Activated CD4-positive, alpha-beta T cell treated with anti-CD3 and anti-CD28 coated beads, Interleukin-2, amount 10 ng/mL, durations not matched to agents 24 days and 14 days (primary cell): Measurements from ENCODE around the gene TMED7. TPM values are rescaled to one million over a fixed set of nuclear protein-coding genes. Genes with fewer than 3 reads are reported as not detected.
"Not testable (repeated sequence)": the region's sequence is repeated elsewhere in the genome, so short reads cannot be mapped to it uniquely, and the experiment has no call there.

ENCODE experiments used
- DNase-seq: peaks from one replicate; pipeline ENCODE4 v3.0.0; 2022
- H3K27ac Mint-ChIP-seq: one replicate; pipeline ENCODE4 v1.8.0; 2022; ENCODE audit warnings: mild to moderate bottlenecking, mixed read lengths
- H3K27me3 Mint-ChIP-seq: one replicate; pipeline ENCODE4 v1.8.0; 2022; ENCODE audit warnings: mixed read lengths
- H3K36me3 Mint-ChIP-seq: one replicate; pipeline ENCODE4 v1.8.0; 2022; ENCODE audit warnings: low read depth, mild to moderate bottlenecking, mixed read lengths
- H3K4me1 Mint-ChIP-seq: one replicate; pipeline ENCODE4 v1.8.0; 2021; ENCODE audit warnings: mixed read lengths
- H3K4me3 Mint-ChIP-seq: one replicate; pipeline ENCODE4 v1.8.0; 2022; ENCODE audit warnings: mild to moderate bottlenecking, moderate library complexity, mixed read lengths
- H3K9me3 Mint-ChIP-seq: one replicate; pipeline ENCODE4 v1.8.0; 2021; ENCODE audit warnings: mixed read lengths
- intact Hi-C: fragments of 100-400 bp; cut with micrococcal nuclease; formaldehyde crosslinking; loops from one replicate; pipeline ENCODE4 v1.15.1; 2023
- total RNA-seq: library from RNA; stranded (reverse); gene quantifications from 2 replicates; pipeline ENCODE4 v1.2.3, GENCODE V29; 2022

TMED7 gene
- 40.9 and 41.9 TPM in 2 replicates for total RNA-seq

GRCh38 chr5:115625579-115626444, at the start of gene TMED7:
TSS of gene TMED7 (minus strand) at chr5:115626036. CDS start at chr5:115625792, 244 bp downstream.
- Mint-ChIP-seq H3K27me3 (peaks cover 10% of the 10 kb centered on the region), H3K9me3 (no peaks in the 10 kb centered on the region), H3K4me1 (peaks cover 19% of the 10 kb centered on the region), H3K27ac (peak within 1 kb of the TSS; percentile 88), H3K36me3 (peaks cover 8% of the 10 kb centered on the region), H3K4me3 (no peak within 1 kb of the TSS)
- peak; percentile 100 for DNase-seq
- intact Hi-C loops, result loop anchor here (1.0 kb wide), 5 partner anchors 8 to 459 kb away; partner anchors contain the start of genes AP3S1, ATG12, COMMD10 and FEM1C

- H3K36me3 Mint-ChIP-seq, DNase-seq, H3K27ac Mint-ChIP-seq, H3K9me3 Mint-ChIP-seq, H3K4me3 Mint-ChIP-seq, intact Hi-C loops, H3K4me1 Mint-ChIP-seq: not testable (repeated sequence)
- peaks cover 18% of the 10 kb centered on the region for H3K27me3 Mint-ChIP-seq
These were observed 48.9 kb upstream of the TMED7 start for GRCh38 chr5:115674782-115675181.

GRCh38 chr5:115673596-115673995, 47.8 kb upstream of the TMED7 start:
- Mint-ChIP-seq H3K36me3 (no peaks in the 10 kb centered on the region), H3K4me3 (no peak overlapping the region), H3K9me3 (peaks cover 9% of the 10 kb centered on the region), H3K27me3 (peaks cover 24% of the 10 kb centered on the region), H3K27ac (no peak overlapping the region), H3K4me1 (no peaks in the 10 kb centered on the region)
- intact Hi-C loops, result no loop called here
- no peak for DNase-seq

- H3K27ac Mint-ChIP-seq, result no peak overlapping the region
These were observed 46.1 kb upstream of the TMED7 start for GRCh38 chr5:115671939-115672338.

GRCh38 chr5:115666023-115666422, 40.2 kb upstream of the TMED7 start:
- Mint-ChIP-seq H3K27me3 (peaks cover 24% of the 10 kb centered on the region), H3K9me3 (peaks cover 23% of the 10 kb centered on the region), H3K4me3 (no peak overlapping the region), H3K4me1 (no peaks in the 10 kb centered on the region), H3K36me3 (no peaks in the 10 kb centered on the region), H3K27ac (no peak overlapping the region)
- intact Hi-C loops, result no loop called here
- DNase-seq, result no peak

More at GRCh38 chr5:115671939-115672338, 46.1 kb upstream of the TMED7 start:
- H3K27me3 Mint-ChIP-seq, result peaks cover 26% of the 10 kb centered on the region
- no peaks in the 10 kb centered on the region for H3K4me1 Mint-ChIP-seq
- peaks cover 12% of the 10 kb centered on the region for H3K9me3 Mint-ChIP-seq
- no peaks in the 10 kb centered on the region for H3K36me3 Mint-ChIP-seq
- no peak for DNase-seq
- no peak overlapping the region for H3K4me3 Mint-ChIP-seq
- intact Hi-C loops, result no loop called here

- Mint-ChIP-seq H3K27me3 (peaks cover 35% of the 10 kb centered on the region), H3K27ac (no peak overlapping the region), H3K4me1 (no peaks in the 10 kb centered on the region), H3K4me3 (no peak overlapping the region), H3K9me3 (peaks cover 12% of the 10 kb centered on the region), H3K36me3 (no peaks in the 10 kb centered on the region)
- intact Hi-C loops, result no loop called here
- DNase-seq, result no peak
These were observed 35.7 kb upstream of the TMED7 start for GRCh38 chr5:115661563-115661962.

GRCh38 chr5:115661101-115661500, 35.3 kb upstream of the TMED7 start:
- Mint-ChIP-seq H3K27me3 (peaks cover 39% of the 10 kb centered on the region), H3K36me3 (no peaks in the 10 kb centered on the region), H3K27ac (no peak overlapping the region), H3K9me3 (peaks cover 9% of the 10 kb centered on the region), H3K4me3 (no peak overlapping the region), H3K4me1 (no peaks in the 10 kb centered on the region)
- intact Hi-C loops, result no loop called here
- DNase-seq, result no peak

GRCh38 chr5:115657881-115658233, 32.0 kb upstream of the TMED7 start:
- H3K36me3 Mint-ChIP-seq, result no peaks in the 10 kb centered on the region
- no peak overlapping the region for H3K27ac Mint-ChIP-seq
- DNase-seq, result no peak
- H3K27me3 Mint-ChIP-seq, result peaks cover 39% of the 10 kb centered on the region
- H3K9me3 Mint-ChIP-seq, result no peaks in the 10 kb centered on the region
- no peak overlapping the region for H3K4me3 Mint-ChIP-seq
- H3K4me1 Mint-ChIP-seq, result no peaks in the 10 kb centered on the region
- intact Hi-C loops, result no loop called here

- intact Hi-C loops, result no loop called here
- H3K36me3 Mint-ChIP-seq, result no peaks in the 10 kb centered on the region
These were observed 31.5 kb upstream of the TMED7 start for GRCh38 chr5:115657125-115657880.

GRCh38 chr5:115656404-115656803, 30.6 kb upstream of the TMED7 start:
- intact Hi-C loops, result no loop called here
- Mint-ChIP-seq H3K27ac (no peak overlapping the region), H3K4me1 (no peaks in the 10 kb centered on the region), H3K27me3 (peaks cover 37% of the 10 kb centered on the region), H3K36me3 (no peaks in the 10 kb centered on the region), H3K9me3 (no peaks in the 10 kb centered on the region), H3K4me3 (no peak overlapping the region)
- no peak for DNase-seq

More at GRCh38 chr5:115657125-115657880, 31.5 kb upstream of the TMED7 start:
- H3K4me1 Mint-ChIP-seq, result no peaks in the 10 kb centered on the region
- H3K27me3 Mint-ChIP-seq, result peaks cover 37% of the 10 kb centered on the region
- H3K4me3 Mint-ChIP-seq, result no peak overlapping the region
- H3K27ac Mint-ChIP-seq, result no peak overlapping the region
- DNase-seq, result no peak
- H3K9me3 Mint-ChIP-seq, result no peaks in the 10 kb centered on the region

- intact Hi-C loops, result no loop called here
- H3K27me3 Mint-ChIP-seq, result peaks cover 33% of the 10 kb centered on the region
- DNase-seq, result no peak
- no peak overlapping the region for H3K27ac Mint-ChIP-seq
- H3K36me3 Mint-ChIP-seq, result no peaks in the 10 kb centered on the region
- H3K4me3 Mint-ChIP-seq, result no peak overlapping the region
- no peaks in the 10 kb centered on the region for H3K9me3 Mint-ChIP-seq
- H3K4me1 Mint-ChIP-seq, result no peaks in the 10 kb centered on the region
These were observed 30.2 kb upstream of the TMED7 start for GRCh38 chr5:115655994-115656393.

- H3K27me3 Mint-ChIP-seq, result peaks cover 37% of the 10 kb centered on the region
- no peak overlapping the region for H3K4me3 Mint-ChIP-seq
- no peaks in the 10 kb centered on the region for H3K4me1 Mint-ChIP-seq
- no peaks in the 10 kb centered on the region for H3K9me3 Mint-ChIP-seq
- H3K36me3 Mint-ChIP-seq, result no peaks in the 10 kb centered on the region
- no peak for DNase-seq
- no peak overlapping the region for H3K27ac Mint-ChIP-seq
- intact Hi-C loops, result no loop called here
These were observed 23.7 kb upstream of the TMED7 start for GRCh38 chr5:115649541-115649940.

GRCh38 chr5:115648056-115648455, 22.2 kb upstream of the TMED7 start:
- H3K36me3 Mint-ChIP-seq, result no peaks in the 10 kb centered on the region
- DNase-seq, result peak; percentile 20
- H3K27me3 Mint-ChIP-seq, result peaks cover 49% of the 10 kb centered on the region
- H3K4me3 Mint-ChIP-seq, result no peak overlapping the region
- H3K9me3 Mint-ChIP-seq, result no peaks in the 10 kb centered on the region
- no peaks in the 10 kb centered on the region for H3K4me1 Mint-ChIP-seq
- intact Hi-C loops, result no loop called here
- no peak overlapping the region for H3K27ac Mint-ChIP-seq

GRCh38 chr5:115645386-115645785, 19.6 kb upstream of the TMED7 start:
- H3K4me1 Mint-ChIP-seq, H3K36me3 Mint-ChIP-seq, H3K27ac Mint-ChIP-seq, intact Hi-C loops, H3K4me3 Mint-ChIP-seq, H3K9me3 Mint-ChIP-seq: not testable (repeated sequence)
- peak; percentile 24 for DNase-seq
- H3K27me3 Mint-ChIP-seq, result peaks cover 64% of the 10 kb centered on the region
